ENCODE results near the gene PPP2CA. TPM values are rescaled to one million over a fixed set of nuclear protein-coding genes. Genes with fewer than 3 reads are reported as not detected.

PPP2CA gene
- total and polyA plus RNA-seq, 2 of the 8 experiments (the other 6 are each of a cell fraction or from before 2014, with no cell fraction given) = 75.0 to 205 TPM

- Histone ChIP-seq H3K23ac (ENCODE audit: insufficient read length) (no peak overlapping the region), H3K4me2 (ENCODE audit: insufficient read depth in 1 of 2, low read depth in 2 of 2, low read length in 2 of 2) (no peak overlapping the region), H3K27ac (ENCODE audit: low read depth, low read length) (no peak overlapping the region), H2BK120ac (replicated peaks; ENCODE audit: low read depth, low read length) (no peak overlapping the region), H3K79me1 (ENCODE audit: low read depth, low read length) (no peaks in the 10 kb centered on the region), H3K14ac (ENCODE audit: insufficient read length) (no peak overlapping the region), H3K36me3 (ENCODE audit: control insufficient read depth in 2 of 4, insufficient read depth in 4 of 4, low read length in 3 of 4) (no peaks in the 10 kb centered on the region), H4K91ac (replicated peaks; ENCODE audit: insufficient read length, low read length) (no peak overlapping the region), H4K20me1 (replicated peaks in 1 of 2; ENCODE audit: control insufficient read depth in 1 of 2, insufficient read depth in 2 of 2, low read length in 2 of 2) (no peaks in the 10 kb centered on the region), H3K9me3 (ENCODE audit: insufficient read depth in 2 of 2, low read depth in 1 of 2, low read length in 1 of 2) (no peaks in the 10 kb centered on the region), H3K4me1 (replicated peaks in 1 of 4; ENCODE audit: control insufficient read depth in 3 of 4, insufficient read depth in 4 of 4, low read length in 3 of 4) (no peaks in the 10 kb centered on the region), H2BK12ac (ENCODE audit: low read depth, low read length) (no peak overlapping the region), H2AK5ac (ENCODE audit: low read depth, low read length) (no peak overlapping the region), H4K5ac (ENCODE audit: insufficient read length, low read depth, low read length) (no peak overlapping the region), H3K4me3 (ENCODE audit: extremely low read depth in 1 of 4, insufficient read depth in 2 of 4, low read depth in 3 of 4, low read length in 4 of 4) (no peak overlapping the region), H3K18ac (ENCODE audit: extremely low read depth, low read length) (no peak overlapping the region), H3K27me3 (replicated peaks in 1 of 4; ENCODE audit: control insufficient read depth in 3 of 4, extremely low read depth in 1 of 4, insufficient read depth in 3 of 4, low read length in 3 of 4) (peaks cover 0 to 2% (median 0%) of the 10 kb centered on the region in 4 experiments; a peak in 2 of 7 replicates), H3K4ac (replicated peaks; ENCODE audit: insufficient read length, low read depth, low read length) (no peak overlapping the region), H2BK5ac (ENCODE audit: low read depth, low read length) (no peak overlapping the region), H2BK20ac (ENCODE audit: low read length) (no peak overlapping the region), H4K8ac (ENCODE audit: extremely low read depth, insufficient read depth, low read length) (no peak overlapping the region), H3K79me2 (ENCODE audit: control insufficient read depth in 1 of 2, insufficient read depth in 2 of 2, low read length in 2 of 2) (no peaks in the 10 kb centered on the region), H3K9ac (replicated peaks in 1 of 4; ENCODE audit: extremely low read depth in 1 of 4, low read depth in 3 of 4, low read length in 3 of 4) (no peak overlapping the region), H3K56ac (replicated peaks; ENCODE audit: insufficient read length, low read depth, low read length) (no peak overlapping the region), H2BK15ac (ENCODE audit: low read length) (no peak overlapping the region), H2AFZ (ENCODE audit: low read length) (no peak overlapping the region), H3K23me2 (ENCODE audit: low read depth, low read length) (no peaks in the 10 kb centered on the region)
- CTCF ChIA-PET (ENCODE audit: partially characterized antibody) = interaction anchor here (0.9 to 1.6 kb wide), 6 partner anchors 12 to 72 kb away, joined by 3 to 4 read pairs (median 3); no protein-coding TSS in a partner anchor
- POLR2A ChIA-PET (ENCODE audit: partially characterized antibody) = interaction anchor here (0.7 to 4.0 kb wide), 3 partner anchors 9 to 34 kb away, joined by 4 to 13 read pairs (median 6); partner anchors contain the start of gene PPP2CA
- DNase-seq (ENCODE audit: low read depth in 1 of 2, low spot score in 2 of 2) (no peak), FAIRE-seq (no peak)
- 95% methylated on average over 2 of the region's 2 CpGs; no CpG with 5 or more reads in 1 of the 2 experiments for WGBS, 2 experiments (ENCODE audit: extremely low coverage in 1 of 2, insufficient coverage in 1 of 2, insufficient read length in 1 of 2, insufficient replicate concordance in 2 of 2, low coverage in 1 of 2, low lambda C conversion rate in 2 of 2, missing lambda C conversion rate in 1 of 2)
- TF ChIP-seq SUZ12 (IDR thresholded peaks at IDR 0.05; ENCODE audit: low read length) (no peak), GABPA (IDR thresholded peaks at IDR 0.05; ENCODE audit: borderline replicate concordance, insufficient read depth, low read length) (no peak), ATF3 (IDR thresholded peaks at IDR 0.05; ENCODE audit: insufficient read depth, low read depth, low read length) (no peak), SRF (IDR thresholded peaks at IDR 0.05; ENCODE audit: low read depth, low read length) (no peak), EZH2 (IDR thresholded peaks at IDR 0.05; ENCODE audit: low read depth, low read length, severe bottlenecking) (no peak), BRCA1 (IDR thresholded peaks at IDR 0.05; ENCODE audit: low read depth, low read length) (no peak), CTBP2 (IDR thresholded peaks at IDR 0.05; ENCODE audit: borderline replicate concordance, insufficient read depth, insufficient read length, low read length) (no peak), RBBP5 (IDR thresholded peaks at IDR 0.05; ENCODE audit: borderline replicate concordance, low read depth, low read length) (no peak), TEAD4 (IDR thresholded peaks at IDR 0.05; ENCODE audit: low read depth, low read length) (no peak), HDAC2 (IDR thresholded peaks at IDR 0.05; ENCODE audit: borderline replicate concordance in 1 of 2, low read depth in 2 of 2, low read length in 2 of 2) (no peak), TAF1 (IDR thresholded peaks at IDR 0.05; ENCODE audit: low read depth, low read length) (no peak)
Measured at GRCh38 chr5:134255418-134256150, 29.7 kb upstream of the PPP2CA start.
